Endothelial cell of umbilical vein (primary cell): ENCODE measurements around the gene AP4B1. TPM values are rescaled to one million over a fixed set of nuclear protein-coding genes. Genes with fewer than 3 reads are reported as not detected.
A peak's percentile ranks its signal among the peaks of the same experiment; 100 is the strongest.

ENCODE experiments used
- BruUV-seq: library from RNA; stranded (reverse); fragments of 400-500 nt; replicated peaks from 2 replicates; lab custom pipeline; 2021; lab: Mats Ljungman, UMichigan
- CTCF ChIA-PET: fragments of 300-600, 350-600 bp; sonication (Branson Sonifier 250); formaldehyde crosslinking; loops from one replicate; lab custom pipeline; 2021; ENCODE audit warnings: antibody characterized with exemption, inconsistent platforms; lab: Charles Lee
- POLR2A ChIA-PET: fragments of 300-600, 350-600 bp; sonication (Branson Sonifier 250); formaldehyde crosslinking; loops from one replicate; lab custom pipeline; 2021; ENCODE audit warnings: antibody characterized with exemption, inconsistent platforms; lab: Charles Lee
- DNase-seq: peaks from one replicate; pipeline ENCODE4 v3.0.0-alpha.2; 2011; ENCODE audit warnings: low read depth, low spot score
- FAIRE-seq: peaks from 2 replicates; lab custom pipeline; 2011; peaks lifted over from hg19 to GRCh38; lab: Jason Lieb, UNC
- H2AFZ ChIP-seq: 2 replicates; pipeline ENCODE4 v1.6.0; 2012; ENCODE audit warnings: low read depth, low read length, control low read depth, inconsistent platforms
- H3K27ac ChIP-seq: 2 replicates; pipeline ENCODE4 v1.5.1; 2011; ENCODE audit warnings: low read depth, mild to moderate bottlenecking, control low read depth, low read length, moderate library complexity; ENCODE audit not compliant: insufficient read depth
- H3K27me3 ChIP-seq, 2 experiments: 2 replicates each; pipeline versions ENCODE4 v1.6.0 to v1.6.1; 2011; ENCODE audit warnings: low read length in 2 of 2, mixed read lengths in 1 of 2; ENCODE audit not compliant: control insufficient read depth in 2 of 2, insufficient read depth in 2 of 2
- H3K36me3 ChIP-seq, 2 experiments: 2 replicates in 1 of 2; 3 replicates in 1 of 2; pipeline ENCODE4 v1.5.1; 2011; ENCODE audit warnings: low read length in 2 of 2, mild to moderate bottlenecking in 1 of 2, moderate library complexity in 1 of 2; ENCODE audit not compliant: control insufficient read depth in 2 of 2, insufficient read depth in 2 of 2; ENCODE audit errors: extremely low read depth in 1 of 2
- H3K4me1 ChIP-seq: 3 replicates; pipeline ENCODE4 v1.5.1; 2011; ENCODE audit warnings: mild to moderate bottlenecking, low read length; ENCODE audit not compliant: control insufficient read depth, insufficient read depth; ENCODE audit errors: extremely low read depth
- H3K4me2 ChIP-seq: 2 replicates; pipeline ENCODE4 v1.6.1; 2011; ENCODE audit warnings: low read length, control low read depth, mixed read lengths; ENCODE audit not compliant: insufficient read depth
- H3K4me3 ChIP-seq, 3 experiments: fragments of 200-600 bp in 1 of 3; sonication (generic), shearing (Covaris generic) in 1 of 3; replicated peaks in 1 of 3; 2 replicates each; pipeline ENCODE4 v1.5.1; 2011 to 2016; ENCODE audit warnings: control low read depth in 3 of 3, low read length in 3 of 3, mild to moderate bottlenecking in 2 of 3, inconsistent platforms in 1 of 3, low read depth in 1 of 3, moderate library complexity in 1 of 3; ENCODE audit not compliant: insufficient read depth in 1 of 3
- H3K79me2 ChIP-seq: 2 replicates; pipeline ENCODE4 v1.6.0; 2012; ENCODE audit warnings: low read length, inconsistent platforms; ENCODE audit not compliant: control insufficient read depth, insufficient read depth
- H3K9ac ChIP-seq: replicated peaks from 2 replicates; pipeline ENCODE3; 2011; ENCODE audit warnings: low read length, control low read depth; ENCODE audit not compliant: insufficient read depth; ENCODE audit errors: extremely low read depth
- H3K9me1 ChIP-seq: replicated peaks from 3 replicates; pipeline ENCODE4 v1.6.0; 2011; ENCODE audit warnings: mild to moderate bottlenecking, low read length; ENCODE audit not compliant: control insufficient read depth, insufficient read depth; ENCODE audit errors: extremely low read depth
- H3K9me3 ChIP-seq: replicated peaks from 2 replicates; pipeline ENCODE4 v1.5.1; 2012; ENCODE audit warnings: low read length, inconsistent platforms; ENCODE audit not compliant: control insufficient read depth, insufficient read depth
- H4K20me1 ChIP-seq: replicated peaks from 2 replicates; pipeline ENCODE3; 2011; ENCODE audit warnings: mild to moderate bottlenecking, low read length; ENCODE audit not compliant: control insufficient read depth, insufficient read depth; ENCODE audit errors: extremely low read depth
- CTCF ChIP-seq, 2 donors: IDR thresholded peaks; 1 replicate in 1 of 2; 2 replicates in 1 of 2; pipeline ENCODE4 v1.5.1; 2011; ENCODE audit warnings: low read length in 2 of 2, mild to moderate bottlenecking in 2 of 2, moderate library complexity in 2 of 2, control low read depth in 1 of 2, inconsistent platforms in 1 of 2, low read depth in 1 of 2; ENCODE audit not compliant: insufficient read depth in 1 of 2; ENCODE audit errors: extremely low read depth in 1 of 2
- EZH2 ChIP-seq: IDR thresholded peaks from 2 replicates; pipeline ENCODE4 v1.6.1; 2012; ENCODE audit warnings: borderline replicate concordance, low read depth, mild to moderate bottlenecking, moderate library complexity, low read length, inconsistent platforms; ENCODE audit not compliant: severe bottlenecking
- FOS ChIP-seq: IDR thresholded peaks from 2 replicates; pipeline ENCODE4 v1.6.1; 2011; ENCODE audit warnings: mild to moderate bottlenecking, low read length, moderate library complexity, borderline replicate concordance; ENCODE audit not compliant: insufficient read depth
- GATA2 ChIP-seq: IDR thresholded peaks from 2 replicates; pipeline ENCODE4 v1.7.0; 2011; ENCODE audit warnings: low read depth, mild to moderate bottlenecking, moderate library complexity, mixed read lengths, low read length; ENCODE audit not compliant: insufficient read length, insufficient read depth
- JUN ChIP-seq: IDR thresholded peaks from 2 replicates; pipeline ENCODE4 v1.6.1; 2011; ENCODE audit warnings: borderline replicate concordance, low read depth; ENCODE audit not compliant: insufficient read length, insufficient read depth
- MAX ChIP-seq: IDR thresholded peaks from 2 replicates; pipeline ENCODE4 v1.6.1; 2011; ENCODE audit not compliant: insufficient read depth, insufficient read length
- MYC ChIP-seq: IDR thresholded peaks from one replicate; pipeline ENCODE4 v1.6.1; 2011; ENCODE audit warnings: mild to moderate bottlenecking, low read depth, low read length
- POLR2A ChIP-seq: IDR thresholded peaks from 2 replicates; pipeline ENCODE4 v1.6.1; 2012; ENCODE audit warnings: low read depth, mild to moderate bottlenecking, control low read depth, low read length
- POLR2AphosphoS5 ChIP-seq: IDR thresholded peaks from 2 replicates; pipeline ENCODE4 v1.6.1; 2012; ENCODE audit warnings: low read depth, mild to moderate bottlenecking, control low read depth, low read length, moderate library complexity; ENCODE audit not compliant: insufficient read depth
- dilution Hi-C: fragments of 300-500 bp; cut with MboI; formaldehyde crosslinking; loops from one replicate; pipeline ENCODE4 v1.15.0; 2019; ENCODE audit warnings: low sequenced_read_pairs; ENCODE audit not compliant: extremely low pct_ligation_motif_present
- intact Hi-C: fragments of 100-400 bp; cut with micrococcal nuclease; formaldehyde crosslinking; loops from one replicate; pipeline ENCODE4 v1.10.0; 2022
- polyA plus RNA-seq, 4 experiments: library from polyadenylated mRNA; depleted of rRNA in 3 of 4; stranded (reverse) in 3 of 4; unstranded in 1 of 4; fragments of >200 nt; gene quantifications; 2 replicates each; pipeline versions ENCODE4 v1.2.1 to v1.2.3, GENCODE V29; 2011 to 2012; ENCODE audit warnings: missing spikeins in 1 of 4
- total RNA-seq: library from RNA; stranded (reverse); gene quantifications from 2 replicates; pipeline ENCODE4 v1.2.3, GENCODE V29; 2021

AP4B1 gene
- total and polyA plus RNA-seq, 2 donors (not counting 3 experiments of a cell fraction or from before 2014, with no cell fraction given): 21.9 to 33.0 TPM

- Histone ChIP-seq H3K9me1 (no peaks in the 10 kb centered on the region), H3K36me3 (peaks cover 3 to 10% of the 10 kb centered on the region in 2 experiments), H3K9ac (no peak overlapping the region), H3K4me2 (peak overlapping the region; percentile 64), H3K27ac (peak overlapping the region; percentile 44), H3K4me3 (no peak overlapping the region), H3K27me3 (no peaks in the 10 kb centered on the region), H2AFZ (no peak overlapping the region), H3K4me1 (peaks cover 19% of the 10 kb centered on the region), H4K20me1 (no peaks in the 10 kb centered on the region), H3K9me3 (no peaks in the 10 kb centered on the region), H3K79me2 (peaks cover 89% of the 10 kb centered on the region)
- TF ChIP-seq GATA2: peak; percentile 28
- TF ChIP-seq MYC: no peak
- peak; percentile 43 for TF ChIP-seq JUN
- peak; percentile 36 for TF ChIP-seq POLR2AphosphoS5
- peak; percentile 85 for TF ChIP-seq FOS
- TF ChIP-seq MAX: no peak
- no peak for TF ChIP-seq EZH2
- DNase-seq (peak; percentile 58), FAIRE-seq (no peak)
- dilution Hi-C loops: no loop called here
- intact Hi-C loops: no loop called here
- ChIA-PET CTCF (no interaction called here), POLR2A (no interaction called here)
- BruUV-seq: no TSS peak
These were observed 32.5 kb upstream of the AP4B1 start for GRCh38 chr1:113937146-113937545.

- BruUV-seq: no TSS peak
- no peak for DNase-seq
- Histone ChIP-seq H3K79me2 (peaks cover 95% of the 10 kb centered on the region), H2AFZ (no peak overlapping the region), H4K20me1 (no peaks in the 10 kb centered on the region), H3K4me2 (no peak overlapping the region), H3K9me1 (no peaks in the 10 kb centered on the region), H3K36me3 (peaks cover 3 to 7% of the 10 kb centered on the region in 2 experiments), H3K27ac (no peak overlapping the region), H3K9ac (no peak overlapping the region), H3K4me3 (no peak overlapping the region), H3K27me3 (no peaks in the 10 kb centered on the region), H3K9me3 (no peaks in the 10 kb centered on the region), H3K4me1 (peaks cover 31% of the 10 kb centered on the region)
- no peak for TF ChIP-seq CTCF (IDR thresholded peaks at IDR 0.05; ENCODE audit: extremely low read depth in 1 of 2, insufficient read depth in 1 of 2, low read depth in 1 of 2, low read length in 2 of 2)
- no peak for TF ChIP-seq JUN
- no peak for TF ChIP-seq POLR2AphosphoS5
- TF ChIP-seq POLR2A: no peak
- no peak for TF ChIP-seq EZH2
- TF ChIP-seq FOS: no peak
- no peak for TF ChIP-seq MYC
- TF ChIP-seq MAX: no peak
- no peak for TF ChIP-seq GATA2
- FAIRE-seq: no peak
- POLR2A ChIA-PET: no interaction called here
- intact Hi-C loops: no loop called here
- dilution Hi-C loops: no loop called here
- CTCF ChIA-PET: interaction anchor here (0.7 to 1.9 kb wide), 2 partner anchors 11 to 32 kb away, joined by 3 to 6 read pairs; partner anchors contain the start of genes AP4B1 and DCLRE1B
These were observed 31.4 kb upstream of the AP4B1 start for GRCh38 chr1:113935970-113936369.
